HG02840 (cell line): ENCODE data around the gene PIP5K1B.
"Not testable (repeated sequence)": the region's sequence is repeated elsewhere in the genome, so short reads cannot be mapped to it uniquely, and the experiment has no call there.

Source experiments
- ATAC-seq: cut with Tn5 transposase; IDR thresholded peaks from one replicate; pipeline ENCODE4 v1.9.1; 2021; ENCODE audit warnings: mild to moderate bottlenecking, moderate library complexity, moderate number of reproducible peaks; ENCODE audit not compliant: unreplicated experiment, low FRiP score

PIP5K1B gene

GRCh38 chr9:69040646-69041045, 335.6 kb downstream of the PIP5K1B start:
- no peak for ATAC-seq

- ATAC-seq, result no peak
Observed at GRCh38 chr9:69044240-69045219, 339.5 kb downstream of the PIP5K1B start.

GRCh38 chr9:69045821-69046220, 340.8 kb downstream of the PIP5K1B start:
- ATAC-seq, result no peak

- ATAC-seq, result no peak
Observed at GRCh38 chr9:69046723-69047122, 341.7 kb downstream of the PIP5K1B start.

GRCh38 chr9:69047371-69047770, 342.3 kb downstream of the PIP5K1B start:
- no peak for ATAC-seq

- no peak for ATAC-seq
Observed at GRCh38 chr9:69049094-69049493, 344.1 kb downstream of the PIP5K1B start.

- ATAC-seq, result not testable (repeated sequence)
Observed at GRCh38 chr9:69050936-69051335, 345.9 kb downstream of the PIP5K1B start.

- ATAC-seq, result no peak
Observed at GRCh38 chr9:69054989-69055388, 349.9 kb downstream of the PIP5K1B start.

- ATAC-seq, result no peak
Observed at GRCh38 chr9:69056191-69056815, 351.3 kb downstream of the PIP5K1B start.

GRCh38 chr9:69058101-69058500, 353.1 kb downstream of the PIP5K1B start:
- no peak for ATAC-seq
